Fibroblast of skin of abdomen (primary cell): ENCODE results near the gene DSTYK.

Experiments
- DNase-seq: peaks from one replicate; pipeline ENCODE4 v3.0.0-alpha.2; 2013

The DSTYK gene

GRCh38 chr1:205128050-205128449, 83.5 kb downstream of the DSTYK start:
- no peak for DNase-seq

- DNase-seq, result no peak
Observed at GRCh38 chr1:205127646-205128045, 83.9 kb downstream of the DSTYK start.

DNA sequence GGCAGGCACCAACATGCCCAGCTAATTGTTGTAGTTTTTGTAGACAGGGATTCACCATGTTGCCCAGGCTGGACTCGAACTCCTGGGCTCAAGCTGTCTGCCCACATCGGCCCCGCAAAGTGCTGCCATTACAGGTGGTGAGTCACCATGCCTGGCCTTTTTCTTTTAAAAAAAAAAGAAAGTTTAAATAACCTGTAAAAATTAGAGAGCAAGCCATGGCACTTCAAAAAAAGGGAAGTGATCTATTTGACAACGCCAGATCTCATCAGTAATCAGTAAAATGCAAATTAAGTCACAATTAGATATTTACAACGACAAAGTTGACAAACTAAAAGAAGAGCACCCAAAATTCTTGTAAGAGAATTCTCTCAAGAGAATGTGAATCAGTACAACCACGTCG, 86.8 kb downstream of the DSTYK start:
- no peak for DNase-seq

DNA sequence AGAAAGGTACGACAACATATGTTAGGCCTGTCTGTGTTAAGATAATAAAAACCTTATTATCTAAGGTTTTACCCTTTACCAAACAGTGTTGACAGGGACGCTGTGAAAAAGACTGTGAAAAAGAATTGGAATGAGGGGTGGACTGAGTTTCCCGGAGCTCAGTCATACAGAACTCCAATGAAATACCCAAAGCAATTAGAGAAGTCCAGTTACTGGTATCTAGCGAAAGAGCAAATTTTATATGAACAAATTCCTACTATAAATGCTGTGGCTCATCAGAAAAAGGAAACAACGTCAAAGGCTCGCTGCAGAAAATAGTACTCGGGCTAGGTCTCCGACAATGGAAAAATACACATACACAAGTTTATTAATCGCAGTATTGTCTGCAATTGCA, 89.0 kb downstream of the DSTYK start:
- no peak for DNase-seq

DNA sequence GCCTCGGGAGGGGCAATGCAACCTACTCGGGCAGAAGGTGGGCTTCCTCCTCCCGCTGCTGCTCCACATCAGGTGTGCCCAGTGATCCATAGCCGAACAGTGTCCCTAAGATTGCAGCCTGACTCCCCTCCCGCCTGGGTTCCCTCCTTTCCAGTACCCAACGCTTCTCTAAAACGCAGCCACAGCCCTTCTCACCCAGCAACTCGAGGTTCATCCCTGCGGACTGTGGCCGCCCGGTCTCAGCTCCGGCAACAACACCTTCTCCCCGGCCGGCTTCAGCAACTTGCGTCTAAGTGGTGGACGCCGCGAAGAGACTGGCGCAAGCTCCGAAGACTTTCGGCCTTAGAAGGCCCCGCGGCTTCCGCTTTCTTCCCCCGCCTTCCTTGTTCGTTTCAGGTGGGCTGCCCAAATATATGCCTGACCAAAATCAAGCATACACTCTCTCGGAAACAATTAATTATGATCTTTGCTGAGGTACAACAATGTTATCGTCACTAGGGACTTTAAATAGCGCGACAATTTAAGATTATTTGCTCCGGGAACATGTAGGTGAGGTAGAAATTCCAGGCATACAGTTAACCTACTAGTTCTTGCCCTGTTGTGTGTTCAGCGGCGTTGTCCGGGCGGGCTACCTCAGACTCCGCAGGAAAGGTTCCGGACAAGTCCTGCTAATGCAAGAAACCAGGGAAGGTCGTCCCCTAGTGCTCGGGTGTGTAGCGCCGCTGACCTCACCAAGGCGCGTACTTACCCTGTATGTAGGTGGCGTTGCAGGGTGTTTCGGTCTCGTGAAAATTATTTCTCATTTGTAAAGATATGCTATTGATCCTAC, 89.6 kb downstream of the DSTYK start, which contains the start of gene RBBP5:
RBBP5 (minus strand) TSS at position 319 of the 829 bp plus-strand sequence; CDS start at position 214, 105 bp downstream.
- DNase-seq, result peak; percentile 98

GRCh38 chr1:205118752-205119151, 92.8 kb downstream of the DSTYK start:
- DNase-seq, result no peak

DNA sequence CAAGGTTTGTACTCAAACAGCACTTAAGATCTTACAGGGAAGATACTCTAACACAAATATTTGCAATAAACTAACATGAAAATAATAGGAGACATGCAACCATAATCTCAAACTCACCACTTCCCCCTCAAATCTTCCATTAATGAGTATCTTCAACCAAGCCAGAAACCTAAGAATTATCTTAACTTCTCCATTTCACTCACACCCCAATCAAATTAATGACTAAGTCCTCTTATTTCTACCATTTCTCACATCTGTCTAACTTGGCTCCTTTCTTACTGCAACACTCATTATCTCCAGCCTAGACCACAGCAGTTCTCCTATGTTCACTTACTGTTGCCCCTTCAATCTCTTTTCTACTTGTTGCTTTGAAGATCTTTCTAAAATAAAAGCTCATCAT, 100.1 kb downstream of the DSTYK start:
- DNase-seq, result no peak

DNA sequence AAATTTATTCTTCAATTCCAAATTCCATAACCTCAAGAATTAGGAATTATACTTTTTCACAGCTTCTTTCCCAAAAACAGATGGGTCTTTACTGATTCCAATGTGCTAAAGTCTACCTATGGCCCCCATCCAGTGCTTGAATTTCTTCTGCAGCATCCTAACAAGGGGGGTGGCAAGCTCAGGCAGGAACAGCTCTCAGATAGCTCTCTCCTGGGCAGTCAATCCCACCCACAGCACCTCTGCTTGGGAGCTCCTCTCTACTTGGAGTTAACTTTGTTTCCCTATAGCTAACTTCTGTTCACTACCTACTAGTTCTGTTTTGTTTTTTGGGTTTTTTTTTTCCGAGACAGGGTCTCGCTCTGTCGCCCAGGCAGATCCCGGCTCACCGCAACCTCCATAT, 101.8 kb downstream of the DSTYK start:
- no peak for DNase-seq

DNA sequence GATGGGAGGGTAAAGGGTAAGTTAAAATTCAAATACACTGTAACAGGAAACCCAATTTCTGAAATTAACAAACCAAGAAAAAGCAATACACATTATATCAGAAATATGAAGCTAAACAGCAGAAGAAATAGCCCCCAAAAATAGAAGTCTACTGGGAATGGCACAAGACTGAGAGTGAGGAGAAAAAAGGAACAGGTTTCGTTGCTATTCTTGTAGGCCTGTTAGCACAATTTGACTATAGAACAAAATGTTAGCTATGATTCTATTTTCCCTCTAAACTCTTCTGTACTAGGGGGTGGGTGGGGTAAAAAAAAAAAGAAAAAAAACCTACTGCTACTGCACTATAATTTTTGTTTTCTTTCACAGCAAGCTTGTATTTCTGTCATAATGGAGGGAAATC, 102.2 kb downstream of the DSTYK start:
- DNase-seq, result no peak

GRCh38 chr1:205108464-205108863, 103.0 kb downstream of the DSTYK start:
- DNase-seq, result no peak

DNA sequence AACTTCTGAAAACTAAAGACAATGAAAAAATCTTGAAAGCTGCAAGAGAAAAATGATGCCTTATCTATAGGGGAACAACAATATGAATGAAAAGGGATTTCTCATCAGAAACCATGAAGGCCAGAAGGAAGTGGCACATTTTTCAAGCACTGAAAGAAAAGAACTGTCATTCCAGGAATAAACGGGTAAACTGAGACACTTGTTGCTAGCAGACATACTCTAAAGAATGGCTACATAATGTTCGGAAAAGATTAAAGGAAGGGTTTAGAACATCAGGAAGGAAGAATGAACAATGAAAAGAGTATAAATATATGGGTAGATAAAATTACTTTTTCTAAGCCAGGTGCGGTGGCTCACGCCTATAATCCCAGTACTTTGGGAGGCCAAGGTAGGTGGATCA, 104.2 kb downstream of the DSTYK start:
- DNase-seq, result no peak

DNA sequence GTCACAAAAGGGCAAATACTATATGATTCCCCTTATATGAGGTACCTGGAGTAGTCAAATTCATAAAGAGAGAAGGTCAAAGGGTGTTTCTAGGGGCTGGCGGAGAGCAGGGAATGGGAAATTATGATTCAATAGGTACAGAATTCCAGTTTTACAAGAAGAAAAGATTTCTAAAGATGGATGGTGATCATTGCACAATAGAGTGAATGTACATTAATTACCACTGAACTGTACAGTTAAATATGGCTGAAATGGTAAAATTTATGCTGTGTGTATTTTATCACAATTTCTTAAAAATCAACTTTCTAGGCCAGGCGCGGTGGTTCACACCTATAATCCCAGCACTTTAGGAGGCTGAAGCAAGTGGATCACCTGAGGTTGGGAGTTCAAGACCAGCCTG, 109.1 kb downstream of the DSTYK start:
- no peak for DNase-seq

DNA sequence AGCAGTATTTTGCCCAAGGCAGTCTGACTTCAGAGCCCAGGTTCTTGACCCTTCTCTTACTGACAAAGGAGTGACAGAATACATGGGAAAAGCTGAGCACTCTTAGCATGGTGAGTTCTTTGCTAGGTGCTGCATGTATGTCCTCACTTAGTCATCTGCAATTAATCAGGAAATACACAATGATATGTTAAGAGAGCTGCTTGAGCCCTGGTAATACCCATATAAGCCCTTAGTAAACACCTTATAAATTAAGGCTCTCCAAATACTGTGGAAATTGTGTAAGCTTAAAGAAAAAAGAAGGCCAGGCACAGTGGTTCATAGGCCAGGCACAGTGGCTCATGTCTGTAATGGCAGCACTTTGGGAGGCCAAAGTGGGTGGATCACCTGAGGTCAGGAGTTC, 113.3 kb downstream of the DSTYK start:
- no peak for DNase-seq

DNA sequence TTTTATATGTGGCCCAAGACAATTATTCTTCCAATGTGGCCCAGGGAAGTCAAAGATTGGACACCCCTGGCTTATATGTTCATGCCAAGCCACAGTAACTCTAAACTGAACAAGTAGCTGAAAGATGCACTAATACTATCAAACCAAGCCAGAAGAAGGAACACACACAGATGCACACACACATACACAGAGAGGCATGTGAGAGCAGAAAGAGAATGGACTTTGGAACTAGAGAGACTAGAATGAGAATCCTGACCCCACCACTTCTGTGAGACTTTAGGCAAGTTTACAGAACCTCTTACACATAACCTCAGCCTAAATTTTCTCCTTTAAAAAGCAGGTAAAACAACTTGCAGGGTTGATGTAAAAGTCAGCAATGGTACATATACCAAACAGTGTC, 116.1 kb downstream of the DSTYK start:
- no peak for DNase-seq
